ENCODE data around the gene MGAT3.
"Not testable (repeated sequence)": the region's sequence is repeated elsewhere in the genome, so short reads cannot be mapped to it uniquely, and the experiment has no call there.

The MGAT3 gene

DNA sequence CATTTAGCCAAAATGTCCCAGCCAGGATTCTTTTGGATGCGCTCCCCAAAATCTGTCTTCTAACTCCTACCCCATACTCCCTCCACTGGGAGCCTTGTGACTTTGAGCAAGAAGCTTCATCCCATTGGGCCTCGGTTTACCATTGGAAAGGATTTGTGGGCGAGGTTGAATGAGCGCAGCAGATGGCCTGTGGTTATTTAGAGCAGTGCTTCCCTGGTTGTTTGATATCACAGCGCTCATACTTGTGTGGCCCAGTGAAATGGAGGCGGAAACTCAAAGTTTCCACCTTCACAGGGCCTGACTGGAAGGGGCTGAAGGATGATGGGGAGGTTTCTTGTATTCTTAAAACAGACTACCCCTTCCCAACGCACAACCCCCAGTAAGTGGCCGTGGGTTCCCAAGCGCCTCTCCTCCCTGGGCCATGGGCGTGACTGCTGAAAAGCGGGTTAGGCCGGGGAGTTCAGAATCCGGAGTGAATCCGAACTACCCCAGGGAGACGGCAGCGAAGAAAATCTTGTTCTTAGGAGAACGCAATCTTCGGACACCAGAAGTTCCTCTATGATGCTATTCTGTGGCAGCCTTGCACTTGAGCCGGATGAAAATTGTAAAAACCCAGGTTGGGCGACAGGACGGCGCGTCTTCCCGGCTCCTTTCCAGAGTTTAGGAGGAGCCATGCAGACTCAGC is 62.3 kb downstream of the MGAT3 start:
- DNase-seq, result no peak

DNA sequence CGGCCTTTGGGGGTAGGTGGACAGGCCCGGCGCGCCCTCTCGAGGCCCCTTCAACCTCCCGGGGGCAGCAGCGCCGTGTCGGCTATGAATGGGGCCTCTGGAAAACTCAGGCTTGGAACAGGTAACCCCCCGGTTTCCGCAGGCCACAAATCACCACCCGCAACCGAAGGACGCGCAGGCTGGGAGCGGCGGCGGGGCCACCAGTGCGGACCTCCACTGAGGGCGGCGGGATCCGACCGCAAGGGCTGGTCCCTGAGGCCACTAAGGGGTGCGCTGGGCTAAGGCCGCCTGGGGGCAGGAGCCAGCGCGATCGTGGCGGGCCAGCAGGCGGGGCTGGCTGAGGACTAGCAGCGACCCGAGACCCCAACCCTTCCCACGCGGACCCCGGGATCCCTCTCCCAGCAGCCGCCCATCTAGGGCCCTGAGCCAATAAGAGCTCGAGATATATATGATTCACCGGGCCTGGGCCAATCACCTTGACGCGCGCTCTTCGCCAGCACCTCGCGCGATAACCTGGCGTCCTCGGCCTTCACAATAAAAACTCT is 62.9 kb downstream of the MGAT3 start:
- DNase-seq, result peak; percentile 49

DNA sequence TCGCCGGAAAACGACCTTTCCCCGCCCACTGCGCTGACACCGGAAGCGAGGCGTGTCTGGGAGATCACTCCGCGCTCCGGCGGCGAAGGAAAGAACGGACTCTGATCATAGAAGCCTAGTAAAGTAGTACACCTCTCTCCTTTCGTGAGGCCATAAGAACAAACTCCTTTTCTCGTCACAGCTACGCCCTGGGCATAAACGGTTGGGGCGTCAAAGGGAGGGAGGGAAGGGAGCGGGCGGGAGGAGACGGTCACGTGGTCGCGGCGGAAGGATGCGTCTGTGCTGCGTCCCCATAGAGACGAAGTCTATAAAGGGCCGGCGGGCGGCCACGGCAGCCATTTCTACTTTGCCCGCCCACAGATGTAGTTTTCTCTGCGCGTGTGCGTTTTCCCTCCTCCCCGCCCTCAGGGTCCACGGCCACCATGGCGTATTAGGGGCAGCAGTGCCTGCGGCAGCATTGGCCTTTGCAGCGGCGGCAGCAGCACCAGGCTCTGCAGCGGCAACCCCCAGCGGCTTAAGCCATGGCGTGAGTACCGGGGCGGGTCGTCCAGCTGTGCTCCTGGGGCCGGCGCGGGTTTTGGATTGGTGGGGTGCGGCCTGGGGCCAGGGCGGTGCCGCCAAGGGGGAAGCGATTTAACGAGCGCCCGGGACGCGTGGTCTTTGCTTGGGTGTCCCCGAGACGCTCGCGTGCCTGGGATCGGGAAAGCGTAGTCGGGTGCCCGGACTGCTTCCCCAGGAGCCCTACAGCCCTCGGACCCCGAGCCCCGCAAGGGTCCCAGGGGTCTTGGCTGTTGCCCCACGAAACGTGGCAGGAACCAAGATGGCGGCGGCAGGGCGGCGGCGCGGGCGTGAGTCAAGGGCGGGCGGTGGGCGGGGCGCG is 63.7 kb downstream of the MGAT3 start, which contains the start of gene ATF4:
TSS of gene ATF4 (plus strand) at position 337 of the 880 bp plus-strand sequence. CDS start 884 bp downstream, outside the sequence.
- DNase-seq, result peak; percentile 97

DNA sequence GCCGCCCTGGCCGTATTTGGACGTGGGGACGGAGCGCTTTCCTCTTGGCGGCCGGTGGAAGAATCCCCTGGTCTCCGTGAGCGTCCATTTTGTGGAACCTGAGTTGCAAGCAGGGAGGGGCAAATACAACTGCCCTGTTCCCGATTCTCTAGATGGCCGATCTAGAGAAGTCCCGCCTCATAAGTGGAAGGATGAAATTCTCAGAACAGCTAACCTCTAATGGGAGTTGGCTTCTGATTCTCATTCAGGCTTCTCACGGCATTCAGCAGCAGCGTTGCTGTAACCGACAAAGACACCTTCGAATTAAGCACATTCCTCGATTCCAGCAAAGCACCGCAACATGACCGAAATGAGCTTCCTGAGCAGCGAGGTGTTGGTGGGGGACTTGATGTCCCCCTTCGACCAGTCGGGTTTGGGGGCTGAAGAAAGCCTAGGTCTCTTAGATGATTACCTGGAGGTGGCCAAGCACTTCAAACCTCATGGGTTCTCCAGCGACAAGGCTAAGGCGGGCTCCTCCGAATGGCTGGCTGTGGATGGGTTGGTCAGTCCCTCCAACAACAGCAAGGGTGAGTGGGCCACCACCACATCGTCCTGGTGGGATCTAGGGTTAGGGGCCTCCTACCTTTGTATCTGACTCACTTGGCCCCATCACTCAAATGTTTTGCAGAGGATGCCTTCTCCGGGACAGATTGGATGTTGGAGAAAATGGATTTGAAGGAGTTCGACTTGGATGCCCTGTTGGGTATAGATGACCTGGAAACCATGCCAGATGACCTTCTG is 64.5 kb downstream of the MGAT3 start:
- not testable (repeated sequence) for DNase-seq

DNA sequence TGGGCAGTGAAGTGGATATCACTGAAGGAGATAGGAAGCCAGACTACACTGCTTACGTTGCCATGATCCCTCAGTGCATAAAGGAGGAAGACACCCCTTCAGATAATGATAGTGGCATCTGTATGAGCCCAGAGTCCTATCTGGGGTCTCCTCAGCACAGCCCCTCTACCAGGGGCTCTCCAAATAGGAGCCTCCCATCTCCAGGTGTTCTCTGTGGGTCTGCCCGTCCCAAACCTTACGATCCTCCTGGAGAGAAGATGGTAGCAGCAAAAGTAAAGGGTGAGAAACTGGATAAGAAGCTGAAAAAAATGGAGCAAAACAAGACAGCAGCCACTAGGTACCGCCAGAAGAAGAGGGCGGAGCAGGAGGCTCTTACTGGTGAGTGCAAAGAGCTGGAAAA is 65.3 kb downstream of the MGAT3 start:
- not testable (repeated sequence) for DNase-seq

DNA sequence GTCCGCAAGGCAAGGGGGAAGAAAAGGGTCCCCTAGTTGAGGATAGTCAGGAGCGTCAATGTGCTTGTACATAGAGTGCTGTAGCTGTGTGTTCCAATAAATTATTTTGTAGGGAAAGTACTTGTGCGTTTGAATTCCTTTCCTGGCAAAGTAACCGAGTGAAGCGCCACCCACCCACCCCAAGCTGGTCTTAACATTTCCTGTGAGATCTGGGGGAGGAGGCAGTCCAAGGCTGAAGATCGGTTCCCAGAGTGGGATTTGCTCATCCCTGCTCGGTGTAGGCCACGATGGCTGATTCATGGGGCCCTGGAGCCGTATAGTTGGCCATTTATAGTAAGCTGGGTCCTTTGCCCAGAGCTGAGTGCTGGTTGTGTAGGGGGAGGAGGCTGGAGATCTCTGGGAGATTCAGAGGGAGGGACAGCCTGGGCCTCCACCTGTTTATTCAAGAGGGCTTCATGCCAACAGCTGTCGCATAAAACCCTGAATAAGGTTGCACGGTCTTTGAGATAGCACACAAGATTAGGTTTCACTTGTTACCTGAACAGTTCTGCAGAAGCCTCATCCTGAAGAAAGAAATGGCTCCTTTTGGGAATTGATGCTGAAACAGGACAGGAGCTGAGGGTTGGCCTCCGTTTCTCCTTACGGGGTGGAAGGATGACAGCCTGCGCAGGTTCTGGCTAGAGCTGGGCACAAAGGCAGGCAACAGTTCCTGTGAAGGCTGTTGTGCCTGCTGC is 65.9 kb downstream of the MGAT3 start:
- no peak for DNase-seq

DNA sequence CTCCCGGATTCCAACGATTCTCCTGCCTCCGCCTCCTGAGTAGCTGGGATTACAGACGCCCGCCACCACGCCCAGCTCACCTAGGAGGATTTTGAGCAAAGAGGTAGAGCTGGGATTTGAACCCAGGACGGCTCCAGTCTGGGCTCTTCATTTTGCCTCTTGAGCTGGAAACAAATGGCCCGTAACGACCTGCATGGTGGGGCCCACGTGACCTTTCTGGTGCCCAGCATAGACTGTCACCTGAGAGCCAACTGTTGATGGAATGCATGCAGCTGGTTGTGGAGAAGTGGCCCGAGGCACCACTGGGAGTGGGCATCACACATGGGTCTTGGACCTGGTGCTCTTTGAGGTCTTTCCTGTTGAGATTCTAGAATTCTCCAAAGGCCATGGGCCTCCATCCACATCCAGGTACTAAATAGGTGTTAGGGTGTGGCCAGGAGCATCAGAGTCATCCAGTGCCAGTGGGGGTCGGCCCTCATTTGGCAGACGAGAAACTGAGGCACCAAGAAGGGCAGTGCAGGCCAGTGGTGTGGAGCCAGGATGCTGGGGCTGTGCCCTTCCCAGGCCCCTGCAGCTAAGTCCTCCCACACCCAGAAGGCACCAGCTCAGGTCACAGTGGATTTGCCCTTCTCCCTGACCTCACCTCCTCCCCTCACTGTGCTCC is 67.4 kb downstream of the MGAT3 start:
- DNase-seq, result no peak

DNA sequence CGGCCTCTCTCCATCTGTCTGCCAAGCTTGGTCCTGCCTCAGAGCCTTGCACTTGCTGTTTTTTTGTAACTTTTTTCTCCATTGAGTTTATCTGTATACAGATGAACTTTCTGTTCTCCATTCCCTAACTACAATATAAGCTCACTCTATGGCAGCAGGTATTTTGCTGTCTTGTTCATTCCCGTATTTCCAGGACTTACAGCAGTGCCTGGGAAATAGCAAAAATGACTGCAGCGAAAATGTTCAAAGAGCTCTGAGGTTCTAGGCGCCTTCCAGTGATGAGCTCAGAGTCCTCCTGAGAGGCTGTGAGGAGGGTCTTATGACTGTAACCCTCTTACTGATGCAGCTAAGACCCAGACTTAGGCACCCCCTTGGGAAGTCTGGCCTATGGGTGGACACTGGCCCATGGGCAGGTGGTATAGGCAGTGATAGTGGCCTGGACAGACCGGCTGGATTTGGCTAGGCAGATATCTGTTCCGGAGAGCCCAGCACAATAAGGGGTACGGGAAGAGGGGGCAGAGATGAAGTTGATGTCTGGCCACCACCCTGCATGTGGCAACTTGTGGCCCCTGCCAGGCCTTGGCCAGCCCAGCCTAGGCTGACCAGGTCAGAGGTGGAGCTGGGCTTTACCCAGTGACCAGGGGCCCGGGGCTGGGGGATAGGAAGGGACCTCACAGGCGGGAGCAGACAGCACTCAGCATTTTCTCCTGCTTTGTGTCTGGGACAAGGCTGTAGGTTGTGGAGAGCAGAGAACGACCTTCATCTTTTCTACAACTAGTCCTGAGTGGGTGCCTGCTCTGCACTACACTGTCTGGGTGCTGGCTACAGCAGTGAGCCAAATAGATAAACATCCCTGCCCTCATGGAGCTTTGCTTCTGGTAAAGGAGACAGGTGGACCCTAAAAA is 68.2 kb downstream of the MGAT3 start:
- no peak for DNase-seq

DNA sequence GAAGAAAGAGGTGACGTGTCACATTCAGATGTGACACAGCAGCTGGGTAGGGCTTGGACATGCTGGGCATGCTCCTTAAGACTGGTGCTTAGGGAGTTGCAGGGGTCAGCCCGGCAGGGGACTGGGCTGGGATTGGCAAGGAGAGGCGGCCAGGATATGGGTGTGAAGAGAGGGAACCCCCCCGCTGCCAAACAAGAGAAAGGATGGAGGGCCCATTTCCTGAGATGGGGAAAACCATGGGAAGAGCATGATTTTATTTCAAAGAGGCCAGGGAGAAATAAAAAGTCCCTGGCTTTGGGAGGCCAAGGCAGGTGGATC is 68.8 kb downstream of the MGAT3 start:
- no peak for DNase-seq

DNA sequence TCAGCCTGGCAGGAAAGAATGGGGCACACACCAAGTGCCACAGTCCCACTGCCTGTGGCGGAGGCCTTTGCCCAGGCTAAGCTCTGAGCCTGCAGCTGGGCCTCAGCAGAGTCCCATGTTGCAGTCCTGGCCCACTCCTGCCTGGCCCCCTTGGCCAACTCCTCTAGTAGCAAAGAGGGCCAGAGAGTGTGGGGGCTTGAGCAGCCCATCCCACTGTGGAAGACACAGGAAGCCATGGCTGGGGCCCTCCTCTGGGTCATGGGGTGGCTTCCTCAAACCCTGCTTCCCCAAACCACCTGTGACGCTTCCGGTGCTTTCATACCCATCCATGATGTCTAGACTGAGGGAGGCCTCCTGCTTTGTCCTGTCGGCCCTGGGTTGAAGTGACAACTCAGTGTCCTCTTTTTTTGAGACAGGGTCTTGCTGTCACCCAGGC is 69.9 kb downstream of the MGAT3 start:
- DNase-seq, result peak; percentile 61

DNA sequence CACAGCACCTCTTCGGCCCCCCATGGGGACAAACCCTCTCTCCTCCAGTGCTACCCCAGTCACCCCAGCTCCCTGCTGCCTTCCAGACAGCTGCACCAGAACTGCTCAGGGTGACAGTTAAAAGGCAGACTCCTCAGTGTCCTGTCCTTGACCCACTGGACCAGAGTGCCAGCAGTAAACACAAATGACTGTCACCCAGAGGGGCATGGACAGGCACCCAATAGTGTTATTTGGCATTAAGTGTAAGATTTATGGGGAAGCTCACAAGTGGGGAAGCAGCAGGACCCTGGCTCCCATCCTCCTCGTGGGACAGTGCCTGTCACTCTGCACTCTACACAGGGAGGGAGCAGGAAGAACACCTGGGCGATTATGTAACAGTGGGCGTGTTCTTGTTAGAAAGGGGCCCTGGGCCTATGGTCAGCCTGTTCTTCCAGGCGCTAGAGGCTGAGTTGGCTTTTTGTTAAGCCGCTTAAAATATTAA is 70.7 kb downstream of the MGAT3 start:
- DNase-seq, result no peak

DNA sequence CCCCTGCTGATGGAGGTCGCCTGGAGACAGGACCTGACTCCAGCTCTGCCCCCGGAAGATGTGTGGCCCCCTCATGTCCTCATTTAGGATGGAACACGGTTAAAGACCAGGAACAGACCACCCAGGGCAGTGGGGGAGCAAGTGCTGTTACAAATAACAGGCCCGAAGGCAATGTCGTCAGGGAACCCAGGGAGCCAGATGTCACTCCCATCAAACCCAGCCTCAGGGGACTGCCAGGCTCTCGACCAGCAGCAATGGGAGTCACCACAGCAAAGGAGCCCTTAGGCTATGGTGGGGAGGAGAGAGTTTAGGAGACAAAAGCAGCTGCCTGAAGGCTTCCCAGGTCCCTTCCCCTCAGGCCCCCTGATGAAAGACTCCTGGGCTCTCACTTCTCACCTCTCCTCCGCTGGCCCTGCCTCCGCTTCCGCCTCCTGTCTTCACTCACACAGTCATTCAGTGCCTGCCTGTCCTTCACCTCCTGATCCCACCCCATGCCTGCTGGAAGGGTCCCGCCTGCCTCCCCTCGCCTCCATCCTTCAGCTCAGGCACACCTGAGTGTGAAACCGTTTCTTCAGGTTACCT is 71.4 kb downstream of the MGAT3 start:
- no peak for DNase-seq

DNA sequence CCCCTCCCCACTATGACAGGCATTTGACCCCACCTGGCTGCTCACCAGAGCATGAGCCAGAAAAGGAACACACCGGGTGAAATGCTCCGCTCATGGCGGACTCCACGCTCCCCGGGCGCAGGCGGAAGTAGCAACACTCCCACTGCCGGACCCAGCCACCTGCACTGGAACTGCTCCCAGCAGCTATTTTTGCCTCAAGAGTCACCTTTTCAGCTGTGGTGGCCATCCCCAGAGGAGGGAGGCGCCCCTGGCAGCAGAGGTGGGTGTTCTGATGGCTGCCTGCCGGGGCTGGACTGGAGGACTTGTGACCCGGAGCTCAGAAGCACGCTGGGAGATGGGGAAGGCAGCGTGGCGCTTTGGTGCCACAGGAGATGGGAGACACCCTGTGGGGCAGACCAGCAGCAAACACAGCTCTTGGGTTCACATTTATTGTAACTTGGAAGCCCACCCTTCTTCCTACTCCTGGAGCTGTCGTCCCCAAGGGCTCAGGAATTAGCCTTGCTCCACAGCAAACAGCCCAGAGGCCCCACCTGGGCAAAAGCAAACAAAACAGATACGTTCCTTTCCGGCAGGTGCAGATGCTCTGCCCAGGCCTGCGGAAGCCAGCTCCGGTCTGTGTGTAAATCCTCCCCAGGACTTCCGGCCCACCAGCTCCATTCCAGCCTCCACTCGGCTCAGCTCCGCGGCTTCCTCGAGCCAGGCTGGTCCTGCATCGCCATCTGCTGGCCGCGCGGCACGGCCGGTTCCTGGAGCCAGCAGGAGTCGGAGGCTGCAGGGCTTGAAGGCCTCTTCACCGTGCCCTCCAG is 72.1 kb downstream of the MGAT3 start:
- DNase-seq, result peak; percentile 92

DNA sequence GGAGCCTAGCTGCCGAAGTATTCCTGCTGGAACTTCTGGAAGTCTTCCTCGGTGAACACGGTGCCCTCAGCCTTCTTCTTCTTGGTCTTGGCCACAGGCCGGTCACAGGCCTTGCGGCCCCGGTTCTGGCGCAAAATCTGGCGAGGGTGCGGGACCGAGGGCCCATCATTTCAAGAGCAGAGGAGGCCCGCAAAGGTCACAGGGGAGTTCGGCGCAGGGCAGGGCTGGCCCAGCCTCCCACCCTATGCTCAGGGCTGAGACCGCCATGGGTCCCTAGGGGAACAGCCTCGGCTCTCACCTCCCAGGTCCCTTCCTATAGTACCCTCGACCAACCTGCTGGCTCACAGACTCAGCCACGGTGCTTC is 72.7 kb downstream of the MGAT3 start:
- DNase-seq, result no peak

DNA sequence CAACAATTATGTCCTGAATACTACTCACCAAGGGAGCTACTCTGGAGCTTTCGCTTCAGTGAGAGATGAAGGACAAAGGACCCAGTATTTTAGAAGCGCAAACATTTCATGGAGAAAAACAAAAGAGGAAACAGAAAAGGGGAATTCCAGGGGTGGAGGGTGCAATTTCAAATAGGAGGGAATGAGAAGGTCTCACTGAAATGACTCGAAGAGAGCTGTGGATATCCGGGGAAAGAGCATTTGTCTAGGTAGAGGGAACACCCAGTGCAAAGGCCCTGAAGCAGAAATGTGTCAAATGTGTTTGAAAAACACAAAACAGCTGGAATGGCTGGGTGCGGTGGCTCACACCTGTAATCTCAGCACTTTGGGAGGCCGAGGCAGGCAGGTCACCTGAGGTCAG is 73.3 kb downstream of the MGAT3 start:
- no peak for DNase-seq

DNA sequence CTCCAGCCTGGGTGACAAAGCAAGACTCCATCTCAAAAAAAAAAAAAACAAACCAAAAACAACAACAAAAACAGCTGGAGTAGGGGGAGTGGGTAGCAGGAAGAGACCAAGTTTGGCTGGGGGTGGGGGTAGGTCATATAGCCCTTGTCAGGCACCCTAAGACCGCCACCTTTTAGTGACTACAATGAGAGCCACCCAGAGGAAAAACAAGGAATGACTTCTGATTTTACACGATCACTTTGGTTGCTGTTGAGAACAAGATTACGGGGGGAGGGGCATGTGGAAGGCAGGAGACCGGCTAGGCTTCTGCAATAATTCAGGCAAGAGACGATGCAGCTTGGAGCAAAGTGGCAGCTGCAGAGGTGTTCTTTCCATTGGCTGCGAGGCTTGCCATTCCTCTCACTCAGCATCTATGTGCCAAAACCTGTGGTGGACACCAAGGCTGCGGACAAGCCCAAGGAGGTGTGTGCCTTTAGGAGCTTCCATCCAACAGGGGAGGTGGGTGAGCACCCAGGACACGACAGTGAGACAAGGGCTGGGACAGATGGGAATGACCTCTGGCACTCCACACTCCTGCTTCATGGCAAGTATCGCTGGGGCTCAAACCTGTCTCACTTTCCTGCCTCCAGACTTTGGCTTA is 74.0 kb downstream of the MGAT3 start:
- peak; percentile 24 for DNase-seq

DNA sequence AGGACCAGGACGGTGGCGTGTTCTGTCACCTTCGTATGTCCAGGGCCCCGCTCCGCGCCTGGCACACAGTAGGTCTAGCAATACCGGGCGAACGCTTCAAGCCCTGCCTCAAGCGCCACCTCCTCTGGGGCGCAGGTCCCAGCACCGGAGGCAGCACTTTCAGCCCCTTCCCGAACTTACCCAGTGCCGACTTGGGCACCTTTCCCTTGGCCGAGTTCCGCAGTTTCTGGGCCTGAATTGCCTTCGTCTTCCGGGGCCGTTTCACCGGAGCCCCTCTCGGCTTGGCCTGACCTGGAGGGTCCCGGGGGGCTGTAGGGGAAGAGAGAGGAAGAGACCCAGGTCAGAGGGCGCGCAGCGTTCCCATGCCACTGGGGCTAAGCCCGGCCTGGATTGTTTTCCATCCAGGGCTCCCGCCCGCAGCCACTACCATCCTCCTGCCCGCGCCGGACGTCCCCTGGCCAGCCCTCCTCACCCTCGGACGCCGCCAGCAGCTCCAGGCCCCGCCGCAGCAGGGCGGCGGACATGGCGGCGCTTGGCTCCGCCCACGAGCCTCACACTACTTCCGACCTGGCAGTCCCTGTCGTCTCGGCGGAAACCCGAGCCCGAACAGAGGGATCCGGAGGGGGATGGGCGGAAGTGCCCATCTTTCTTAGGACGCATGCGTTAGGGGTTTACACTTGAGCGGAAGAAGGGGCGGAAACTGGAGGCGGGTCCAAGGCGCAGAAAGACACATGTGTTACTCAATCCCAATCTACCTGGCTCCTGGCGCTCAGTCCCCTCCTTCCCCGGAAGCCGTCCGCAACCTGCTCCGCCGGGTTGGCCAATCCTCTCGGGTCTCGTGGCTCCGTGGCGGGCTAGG is 75.6 kb downstream of the MGAT3 start, which contains the start of gene RPS19BP1:
TSS of gene RPS19BP1 (minus strand) at position 534 of the 859 bp plus-strand sequence. CDS start at position 524, 10 bp downstream.
- DNase-seq, result peak; percentile 100

DNA sequence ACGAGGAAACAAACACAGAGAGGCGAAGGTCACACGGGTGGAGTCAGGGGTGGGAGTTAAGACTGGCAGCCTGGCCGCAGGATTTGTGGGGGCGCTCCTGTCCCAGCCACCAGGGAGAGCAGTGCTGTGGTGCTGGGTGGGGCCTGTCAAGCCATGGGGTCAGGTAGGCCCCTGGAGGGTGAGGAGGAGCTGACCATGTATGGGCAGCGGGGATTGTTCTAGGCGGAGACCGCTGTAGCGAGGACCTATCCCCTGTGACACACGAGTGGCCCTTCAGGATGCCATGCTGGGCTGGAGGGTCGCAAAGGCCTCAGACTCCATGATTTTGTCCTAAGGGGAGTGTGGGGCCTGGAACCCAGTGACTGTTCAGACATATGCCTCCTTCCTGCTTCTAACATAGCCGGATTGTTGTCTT is 77.3 kb downstream of the MGAT3 start:
- DNase-seq, result no peak

Data from CD4-positive, alpha-beta T cell treated with Interleukin-17A for 4 hours (primary cell).